ENCODE results near the gene NECAP2. TPM values are rescaled to one million over a fixed set of nuclear protein-coding genes. Genes with fewer than 3 reads are reported as not detected.
A peak's percentile ranks its signal among the peaks of the same experiment; 100 is the strongest.

The NECAP2 gene
- total and polyA plus RNA-seq, 2 experiments from 2014 or later: 34.4 to 38.4 TPM

GRCh38 chr1:16418823-16419425 lies 21.6 kb upstream of the NECAP2 start:
- Histone ChIP-seq H3K4me1 (ENCODE audit: low read depth) (no peaks in the 10 kb centered on the region), H3K4me3 (no peak overlapping the region), H3K36me3 (no peaks in the 10 kb centered on the region), H3K27me3 (no peaks in the 10 kb centered on the region), H3K27ac (no peak overlapping the region), H3K9me3 (ENCODE audit: low read depth) (no peaks in the 10 kb centered on the region)
- no peak for TF ChIP-seq CTCF (IDR thresholded peaks at IDR 0.05; ENCODE audit: low read depth, low read length)
- DNase-seq (ENCODE audit: low read depth in 1 of 2, low spot score in 1 of 2): peak in 1 of 2 donors; percentile 41

GRCh38 chr1:16420424-16421118 lies 20.0 kb upstream of the NECAP2 start:
- no peak for DNase-seq (ENCODE audit: low read depth in 1 of 2, low spot score in 1 of 2)
- no peak overlapping the region for H3K4me3 ChIP-seq
- no peaks in the 10 kb centered on the region for H3K27me3 ChIP-seq
- H3K27ac ChIP-seq: no peak overlapping the region
- H3K9me3 ChIP-seq (ENCODE audit: low read depth): no peaks in the 10 kb centered on the region
- TF ChIP-seq CTCF (IDR thresholded peaks at IDR 0.05; ENCODE audit: low read depth, low read length): no peak
- H3K4me1 ChIP-seq (ENCODE audit: low read depth): no peaks in the 10 kb centered on the region
- no peaks in the 10 kb centered on the region for H3K36me3 ChIP-seq

GRCh38 chr1:16421201-16421600 lies 19.3 kb upstream of the NECAP2 start:
- TF ChIP-seq CTCF (IDR thresholded peaks at IDR 0.05; ENCODE audit: low read depth, low read length): no peak
- DNase-seq (ENCODE audit: low read depth in 1 of 2, low spot score in 1 of 2): no peak
- Histone ChIP-seq H3K4me3 (no peak overlapping the region), H3K9me3 (ENCODE audit: low read depth) (no peaks in the 10 kb centered on the region), H3K4me1 (ENCODE audit: low read depth) (no peaks in the 10 kb centered on the region), H3K36me3 (no peaks in the 10 kb centered on the region), H3K27ac (no peak overlapping the region), H3K27me3 (no peaks in the 10 kb centered on the region)

- Histone ChIP-seq H3K4me1 (ENCODE audit: low read depth) (no peaks in the 10 kb centered on the region), H3K27me3 (no peaks in the 10 kb centered on the region), H3K4me3 (no peak overlapping the region), H3K9me3 (ENCODE audit: low read depth) (no peaks in the 10 kb centered on the region), H3K36me3 (no peaks in the 10 kb centered on the region), H3K27ac (no peak overlapping the region)
- DNase-seq (ENCODE audit: low read depth in 1 of 2, low spot score in 1 of 2): no peak
- no peak for TF ChIP-seq CTCF (IDR thresholded peaks at IDR 0.05; ENCODE audit: low read depth, low read length)
Measured at GRCh38 chr1:16422041-16422440, 18.5 kb upstream of the NECAP2 start.

GRCh38 chr1:16425125-16426025 lies 15.1 kb upstream of the NECAP2 start:
- Histone ChIP-seq H3K9me3 (ENCODE audit: low read depth) (no peaks in the 10 kb centered on the region), H3K36me3 (no peaks in the 10 kb centered on the region), H3K27ac (no peak overlapping the region), H3K4me3 (no peak overlapping the region), H3K27me3 (no peaks in the 10 kb centered on the region), H3K4me1 (ENCODE audit: low read depth) (no peaks in the 10 kb centered on the region)
- DNase-seq (ENCODE audit: low read depth in 1 of 2, low spot score in 1 of 2): no peak
- TF ChIP-seq CTCF (IDR thresholded peaks at IDR 0.05; ENCODE audit: low read depth, low read length): no peak
